GM18505 (cell line): ENCODE measurements around the gene COL4A2.
"Not testable (repeated sequence)": the region's sequence is repeated elsewhere in the genome, so short reads cannot be mapped to it uniquely, and the experiment has no call there.

ENCODE experiments used
- ATAC-seq: cut with Tn5 transposase; IDR thresholded peaks from one replicate; pipeline ENCODE4 v1.9.1; 2021; ENCODE audit not compliant: unreplicated experiment
- POLR2A ChIP-seq: IDR thresholded peaks from 4 replicates; pipeline ENCODE4 v1.6.1; 2011; ENCODE audit warnings: borderline replicate concordance; ENCODE audit not compliant: insufficient read depth, insufficient read length; ENCODE audit errors: extremely low read depth

Gene COL4A2

DNA sequence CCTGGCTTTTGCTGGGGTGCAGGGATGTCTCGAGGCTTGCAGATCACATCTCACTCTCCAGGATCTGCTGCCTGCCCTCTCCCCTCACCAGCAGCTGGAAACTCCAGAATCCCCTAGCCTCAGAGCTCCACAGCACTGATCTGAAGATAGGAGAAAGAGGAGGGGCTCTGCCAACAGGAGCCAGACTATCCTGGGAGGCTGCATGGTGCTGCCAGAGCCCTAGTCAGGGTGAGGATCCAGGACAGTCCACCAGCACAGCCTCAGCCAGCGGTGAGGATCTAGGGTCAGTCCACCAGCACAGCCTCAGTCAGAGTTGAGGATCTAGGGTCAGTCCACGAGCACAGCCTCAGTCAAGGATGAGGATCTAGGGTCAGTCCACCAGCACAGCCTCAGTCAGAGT lies 189.2 kb downstream of the COL4A2 start:
- no peak for ATAC-seq
- TF ChIP-seq POLR2A: no peak

DNA sequence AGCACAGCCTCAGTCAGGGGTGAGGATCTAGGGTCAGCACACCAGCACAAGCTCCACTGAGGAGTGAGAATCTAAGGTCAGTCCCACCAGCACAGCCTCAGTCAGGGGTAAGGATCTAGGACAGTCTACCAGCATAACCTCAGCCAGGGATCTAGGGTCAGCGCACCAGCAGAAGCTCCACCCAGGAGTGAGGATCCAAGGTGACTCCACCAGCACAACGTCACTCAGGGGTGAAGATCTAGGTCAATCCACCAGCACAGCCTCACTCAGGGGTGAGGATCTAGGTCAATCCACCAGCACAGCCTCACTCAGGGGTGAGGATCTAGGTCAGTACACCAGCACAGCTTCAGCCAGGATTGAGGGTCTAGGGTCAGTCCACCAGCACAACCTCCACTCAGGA lies 189.9 kb downstream of the COL4A2 start:
- TF ChIP-seq POLR2A: no peak
- ATAC-seq: no peak

- ATAC-seq: not testable (repeated sequence)
Observed at GRCh38 chr13:110497896-110498295, 190.8 kb downstream of the COL4A2 start.

DNA sequence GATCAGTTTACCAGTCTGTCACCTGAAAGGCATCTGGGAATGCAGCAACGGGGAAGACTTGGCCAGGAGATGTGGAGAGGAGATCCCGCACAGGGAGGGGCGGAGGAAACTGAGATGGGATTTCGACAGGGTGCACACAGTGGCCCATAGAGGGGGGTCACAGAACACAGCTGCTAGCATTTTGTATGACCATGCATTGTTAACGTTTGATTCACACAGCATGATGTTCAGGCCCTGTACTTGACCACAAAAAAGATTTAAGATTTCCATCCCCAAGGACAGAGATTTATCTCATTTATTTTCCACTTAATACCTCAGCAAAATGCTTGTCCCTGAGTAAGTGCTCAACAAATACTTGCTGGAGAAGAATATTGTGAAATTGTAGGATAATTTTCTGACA lies 191.2 kb downstream of the COL4A2 start:
- TF ChIP-seq POLR2A: no peak
- ATAC-seq: no peak

DNA sequence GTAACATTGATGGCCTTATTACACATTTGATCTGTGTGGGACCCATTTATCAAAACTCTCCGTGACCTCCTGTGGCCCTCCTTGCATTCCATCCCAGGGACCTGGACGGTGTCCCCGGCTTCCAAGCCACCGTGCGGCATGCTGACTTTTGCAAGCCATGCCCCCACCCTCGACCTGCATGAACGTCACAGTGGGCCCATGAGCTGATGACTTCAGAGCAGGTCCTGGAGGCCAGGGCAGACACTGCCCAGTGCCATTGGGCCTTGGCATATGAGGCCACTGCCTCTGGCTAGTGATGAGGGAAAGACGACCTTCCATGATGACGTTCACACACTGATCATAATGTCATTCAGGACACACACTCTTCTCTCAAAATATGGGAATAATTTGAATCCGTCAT lies 191.7 kb downstream of the COL4A2 start:
- no peak for TF ChIP-seq POLR2A

GRCh38 chr13:110499621-110500281 lies 192.7 kb downstream of the COL4A2 start:
- ATAC-seq: no peak
- no peak for TF ChIP-seq POLR2A

More for the DNA sequence above, 191.7 kb downstream of the COL4A2 start:
- no peak for ATAC-seq

DNA sequence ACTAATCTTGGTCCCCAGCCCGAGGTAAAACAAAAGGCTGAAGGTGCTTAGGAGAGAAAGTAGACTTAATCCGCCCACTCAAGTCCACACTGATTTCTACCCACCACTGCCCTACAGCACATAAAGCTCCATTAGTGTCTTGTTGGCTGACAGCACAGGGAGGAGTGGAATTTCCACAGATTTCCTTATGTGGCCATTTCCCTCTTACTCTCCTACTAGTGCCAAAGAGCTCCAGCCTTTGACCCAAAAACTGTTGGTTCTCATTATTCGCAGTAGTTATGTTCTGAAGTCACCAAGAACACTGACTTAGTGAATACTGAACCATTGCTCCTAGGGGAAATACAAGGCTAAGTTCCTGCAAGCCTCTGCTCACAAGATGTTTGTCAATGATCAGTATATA lies 193.3 kb downstream of the COL4A2 start:
- no peak for ATAC-seq
- TF ChIP-seq POLR2A: no peak

- ATAC-seq: no peak
Observed at GRCh38 chr13:110501188-110501587, 194.1 kb downstream of the COL4A2 start.

GRCh38 chr13:110503037-110503901 lies 196.2 kb downstream of the COL4A2 start:
- no peak for TF ChIP-seq POLR2A
- no peak for ATAC-seq

More at GRCh38 chr13:110501188-110501587, 194.1 kb downstream of the COL4A2 start:
- TF ChIP-seq POLR2A: no peak

DNA sequence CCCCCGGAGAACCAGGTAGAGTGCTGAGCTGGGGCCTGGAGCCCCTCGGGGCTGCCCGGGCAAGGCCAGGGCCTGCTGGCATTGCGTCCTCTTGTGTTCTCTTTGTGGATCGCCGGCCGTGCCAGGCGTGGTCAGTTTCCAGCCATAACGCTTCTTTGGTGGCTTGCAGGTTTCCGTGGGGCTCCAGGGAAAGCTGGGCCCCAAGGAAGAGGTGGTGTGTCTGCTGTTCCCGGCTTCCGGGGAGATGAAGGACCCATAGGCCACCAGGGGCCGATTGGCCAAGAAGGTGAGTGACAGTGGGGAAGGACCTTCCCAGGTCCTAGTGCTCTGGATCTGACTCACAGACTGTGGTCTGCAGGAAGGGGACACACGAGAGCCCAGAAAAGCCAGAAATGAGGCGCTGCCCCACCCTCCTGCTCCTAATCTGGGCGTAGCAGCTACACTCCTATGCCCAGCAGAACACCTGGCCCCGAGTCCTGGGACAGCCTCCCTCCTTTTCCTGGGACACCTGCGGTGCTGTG lies 197.0 kb downstream of the COL4A2 start:
- ATAC-seq: no peak
- no peak for TF ChIP-seq POLR2A

DNA sequence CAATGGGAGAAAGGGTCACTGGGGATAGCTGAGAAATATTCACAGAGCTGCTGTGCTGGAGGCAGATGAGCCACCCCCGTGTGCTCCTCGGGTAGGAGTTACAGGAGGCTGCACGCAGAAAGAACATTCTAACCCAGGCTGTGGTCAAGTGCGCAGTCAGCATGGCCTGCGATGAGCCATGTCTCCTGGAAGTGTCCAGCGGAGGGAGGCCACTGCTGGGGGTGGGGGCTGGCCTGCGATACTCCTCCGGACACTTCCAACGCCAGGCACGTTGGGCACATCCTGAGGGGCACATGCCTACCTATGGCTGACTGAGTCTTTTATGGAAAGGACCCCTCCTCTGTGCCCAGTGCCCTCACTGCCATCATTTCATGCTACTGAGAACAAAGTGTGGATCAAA lies 198.5 kb downstream of the COL4A2 start:
- ATAC-seq: no peak
- no peak for TF ChIP-seq POLR2A

GRCh38 chr13:110506396-110506795 lies 199.3 kb downstream of the COL4A2 start:
- no peak for ATAC-seq
- no peak for TF ChIP-seq POLR2A

DNA sequence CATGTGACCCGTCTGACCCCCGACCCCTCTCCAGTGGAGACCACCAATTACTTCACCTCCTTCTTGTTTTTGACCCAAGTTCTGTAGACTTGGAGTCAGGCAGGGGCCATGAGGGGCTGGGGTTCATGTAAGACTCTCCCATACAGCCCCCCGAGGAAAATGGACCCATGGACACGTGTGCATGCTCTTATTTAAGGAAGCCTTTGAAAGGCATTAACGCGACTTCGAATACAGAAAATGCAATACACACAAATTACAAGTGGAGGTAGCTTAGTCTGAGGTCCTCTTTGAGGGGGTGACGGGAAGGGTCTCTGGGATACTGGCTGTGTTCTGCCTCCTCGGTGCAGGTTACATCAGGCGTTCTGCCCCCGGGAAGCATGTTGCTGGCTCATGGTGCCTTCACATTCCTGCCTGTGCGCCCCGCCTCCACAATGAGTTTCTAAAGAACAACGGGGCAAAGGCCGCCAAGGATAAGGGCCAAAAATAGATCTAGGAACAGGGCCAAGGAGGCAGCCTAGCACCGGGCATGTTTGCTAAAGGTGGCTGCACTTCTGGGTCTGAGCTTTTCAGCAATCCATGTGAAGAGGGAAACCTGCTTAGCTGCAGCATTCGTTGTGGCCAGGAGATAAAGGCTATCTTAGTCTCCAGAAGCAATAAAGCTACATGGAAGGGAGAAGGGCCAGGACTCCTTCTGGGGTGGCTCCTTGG lies 199.9 kb downstream of the COL4A2 start:
- no peak for ATAC-seq
- no peak for TF ChIP-seq POLR2A
